Measurements from ENCODE around the gene EXOC3L1. TPM values are rescaled to one million over a fixed set of nuclear protein-coding genes. Genes with fewer than 3 reads are reported as not detected.

Gene EXOC3L1
- polyA plus RNA-seq, 6 donors from 2014 or later = 0.12 to 0.19 (median 0.15) TPM; not detected in 3

GRCh38 chr16:67188798-67189197, 1.1 kb downstream of the EXOC3L1 start:
- Mint-ChIP-seq H3K4me3 (no peak overlapping the region), H3K27ac (no peak overlapping the region), H3K9me3 (no peaks in the 10 kb centered on the region), H3K36me3 (no peaks in the 10 kb centered on the region), H3K4me1 (peaks cover 19 to 34% (median 33%) of the 10 kb centered on the region in 3 donors), H3K27me3 (peaks cover 0 to 10% (median 7%) of the 10 kb centered on the region in 3 donors)
- ATAC-seq (ENCODE audit: low read depth in 2 of 2) = no peak
- no peak for DNase-seq

GRCh38 chr16:67188323-67188722, 1.6 kb downstream of the EXOC3L1 start:
- peaks cover 0 to 10% (median 7%) of the 10 kb centered on the region in 3 donors for H3K27me3 Mint-ChIP-seq
- H3K9me3 Mint-ChIP-seq = no peaks in the 10 kb centered on the region
- ATAC-seq (ENCODE audit: low read depth in 2 of 2) (no peak), DNase-seq (no peak)
- H3K27ac Mint-ChIP-seq = no peak overlapping the region
- no peaks in the 10 kb centered on the region for H3K36me3 Mint-ChIP-seq
- peaks cover 16 to 29% (median 28%) of the 10 kb centered on the region in 3 donors for H3K4me1 Mint-ChIP-seq
- peak overlapping the region in 1 of 8 donors; percentile 29 for H3K4me3 Mint-ChIP-seq

- H3K27me3 Mint-ChIP-seq = peaks cover 0 to 10% (median 7%) of the 10 kb centered on the region in 3 donors
- H3K27ac Mint-ChIP-seq = no peak overlapping the region
- peaks cover 16 to 19% (median 18%) of the 10 kb centered on the region in 3 donors for H3K4me1 Mint-ChIP-seq
- DNase-seq (no peak), ATAC-seq (ENCODE audit: low read depth in 2 of 2) (no peak)
- H3K4me3 Mint-ChIP-seq = peak overlapping the region in 1 of 8 donors; percentile 21
- no peaks in the 10 kb centered on the region for H3K36me3 Mint-ChIP-seq
- H3K9me3 Mint-ChIP-seq = no peaks in the 10 kb centered on the region
These were observed 2.6 kb downstream of the EXOC3L1 start for GRCh38 chr16:67187175-67187890.

- DNase-seq = no peak
- Mint-ChIP-seq H3K36me3 (no peaks in the 10 kb centered on the region), H3K27ac (no peak overlapping the region), H3K4me1 (peaks cover 11 to 15% (median 14%) of the 10 kb centered on the region in 3 donors), H3K9me3 (no peaks in the 10 kb centered on the region), H3K4me3 (peak overlapping the region in 1 of 8 donors; percentile 40), H3K27me3 (peaks cover 0 to 7% (median 5%) of the 10 kb centered on the region in 3 donors)
- ATAC-seq (ENCODE audit: low read depth in 2 of 2) = no peak
These were observed 3.4 kb downstream of the EXOC3L1 start for GRCh38 chr16:67186550-67186950.

GRCh38 chr16:67185651-67186134, 4.2 kb downstream of the EXOC3L1 start:
- H3K27ac Mint-ChIP-seq = peak overlapping the region in 3 of 6 donors; percentile 83 to 96 (median 95)
- DNase-seq (no peak), ATAC-seq (ENCODE audit: low read depth in 2 of 2) (no peak)
- H3K4me1 Mint-ChIP-seq = peaks cover 7 to 10% (median 9%) of the 10 kb centered on the region in 3 donors
- no peaks in the 10 kb centered on the region for H3K36me3 Mint-ChIP-seq
- no peaks in the 10 kb centered on the region for H3K9me3 Mint-ChIP-seq
- H3K27me3 Mint-ChIP-seq = peaks cover 0 to 7% (median 5%) of the 10 kb centered on the region in 3 donors
- H3K4me3 Mint-ChIP-seq = peak overlapping the region in 5 of 8 donors; percentile 89 to 98 (median 91)

- H3K9me3 Mint-ChIP-seq = no peaks in the 10 kb centered on the region
- peaks cover 7 to 10% (median 9%) of the 10 kb centered on the region in 3 donors for H3K4me1 Mint-ChIP-seq
- peaks cover 0 to 7% (median 5%) of the 10 kb centered on the region in 3 donors for H3K27me3 Mint-ChIP-seq
- DNase-seq (peak; percentile 80), ATAC-seq (ENCODE audit: low read depth in 2 of 2) (peak; percentile 21 to 26)
- peak overlapping the region in 6 of 8 donors; percentile 89 to 98 (median 90) for H3K4me3 Mint-ChIP-seq
- peak overlapping the region in 4 of 6 donors; percentile 57 to 96 (median 89) for H3K27ac Mint-ChIP-seq
- H3K36me3 Mint-ChIP-seq = no peaks in the 10 kb centered on the region
These were observed 4.8 kb downstream of the EXOC3L1 start for GRCh38 chr16:67184995-67185650.

GRCh38 chr16:67184453-67184994, 5.4 kb downstream of the EXOC3L1 start:
- H3K4me1 Mint-ChIP-seq = peaks cover 7 to 10% (median 9%) of the 10 kb centered on the region in 3 donors
- no peak for DNase-seq
- peak overlapping the region in 5 of 8 donors; percentile 36 to 98 (median 79) for H3K4me3 Mint-ChIP-seq
- no peak for ATAC-seq (ENCODE audit: low read depth in 2 of 2)
- no peaks in the 10 kb centered on the region for H3K9me3 Mint-ChIP-seq
- H3K27me3 Mint-ChIP-seq = peaks cover 0 to 11% (median 9%) of the 10 kb centered on the region in 3 donors
- peak overlapping the region in 2 of 6 donors; percentile 56 to 58 for H3K27ac Mint-ChIP-seq
- H3K36me3 Mint-ChIP-seq = no peaks in the 10 kb centered on the region

GRCh38 chr16:67183627-67184452, 6.1 kb downstream of the EXOC3L1 start, which contains the start of gene MATCAP1:
Gene MATCAP1 (minus strand): TSS chr16:67183963. CDS start chr16:67180610, 3,353 bp downstream.
- peak within 1 kb of the TSS in 2 of 6 donors; percentile 56 to 58 for H3K27ac Mint-ChIP-seq
- no peaks in the 10 kb centered on the region for H3K36me3 Mint-ChIP-seq
- H3K4me1 Mint-ChIP-seq = peaks cover 7 to 13% (median 10%) of the 10 kb centered on the region in 3 donors
- DNase-seq (peak; percentile 96), ATAC-seq (ENCODE audit: low read depth in 2 of 2) (peak; percentile 92 to 93)
- peaks cover 5 to 18% (median 10%) of the 10 kb centered on the region in 3 donors for H3K27me3 Mint-ChIP-seq
- H3K9me3 Mint-ChIP-seq = no peaks in the 10 kb centered on the region
- peak within 1 kb of the TSS in 5 of 8 donors; percentile 36 to 98 (median 79) for H3K4me3 Mint-ChIP-seq

GRCh38 chr16:67183284-67183626, 6.7 kb downstream of the EXOC3L1 start:
- ATAC-seq (ENCODE audit: low read depth in 2 of 2) = no peak
- Mint-ChIP-seq H3K9me3 (no peaks in the 10 kb centered on the region), H3K27ac (no peak overlapping the region), H3K4me1 (peaks cover 11 to 16% (median 14%) of the 10 kb centered on the region in 3 donors), H3K4me3 (no peak overlapping the region), H3K36me3 (no peaks in the 10 kb centered on the region), H3K27me3 (peaks cover 11 to 22% (median 14%) of the 10 kb centered on the region in 3 donors)
- no peak for DNase-seq

- Mint-ChIP-seq H3K4me3 (no peak overlapping the region), H3K27ac (no peak overlapping the region), H3K4me1 (peaks cover 11 to 18% (median 16%) of the 10 kb centered on the region in 3 donors), H3K36me3 (no peaks in the 10 kb centered on the region), H3K27me3 (peaks cover 20 to 28% (median 20%) of the 10 kb centered on the region in 3 donors), H3K9me3 (no peaks in the 10 kb centered on the region)
- no peak for ATAC-seq (ENCODE audit: low read depth in 2 of 2)
- DNase-seq = no peak
These were observed 7.6 kb downstream of the EXOC3L1 start for GRCh38 chr16:67182288-67182687.

- Mint-ChIP-seq H3K36me3 (no peaks in the 10 kb centered on the region), H3K9me3 (no peaks in the 10 kb centered on the region), H3K4me3 (no peak overlapping the region), H3K27ac (no peak overlapping the region), H3K4me1 (peaks cover 11 to 23% (median 16%) of the 10 kb centered on the region in 3 donors), H3K27me3 (peaks cover 27 to 36% (median 29%) of the 10 kb centered on the region in 3 donors)
- ATAC-seq (ENCODE audit: low read depth in 2 of 2) (no peak), DNase-seq (no peak)
These were observed 8.6 kb downstream of the EXOC3L1 start for GRCh38 chr16:67181346-67181745.

- Mint-ChIP-seq H3K4me3 (no peak overlapping the region), H3K36me3 (no peaks in the 10 kb centered on the region), H3K27ac (no peak overlapping the region), H3K4me1 (peaks cover 6 to 21% (median 10%) of the 10 kb centered on the region in 3 donors), H3K9me3 (no peaks in the 10 kb centered on the region), H3K27me3 (peaks cover 29 to 43% (median 39%) of the 10 kb centered on the region in 3 donors)
- ATAC-seq (ENCODE audit: low read depth in 2 of 2) (no peak), DNase-seq (no peak)
These were observed 9.8 kb downstream of the EXOC3L1 start for GRCh38 chr16:67180166-67180565.

Measured in naive B cell (primary cell).